Activated CD8-positive, alpha-beta T cell treated with anti-CD3 and anti-CD28 coated beads for 36 hours (primary cell): Measurements from ENCODE around the gene SMARCD3. TPM values are rescaled to one million over a fixed set of nuclear protein-coding genes. Genes with fewer than 3 reads are reported as not detected.

ENCODE experiments used
- ATAC-seq: fragments of 200-7000 bp; cut with Tn5 transposase; one replicate; pipeline ENCODE4 v1.10.0; 2021; ENCODE audit warnings: mild to moderate bottlenecking, moderate library complexity
- CTCF ChIA-PET: fragments of 350-600 bp; sonication (Branson Sonifier 250); formaldehyde crosslinking; loops from one replicate; lab custom pipeline; 2021; ENCODE audit warnings: antibody characterized with exemption; lab: Charles Lee
- POLR2A ChIA-PET: fragments of 350-600 bp; sonication (Branson Sonifier 250); formaldehyde crosslinking; loops from one replicate; lab custom pipeline; 2021; ENCODE audit warnings: antibody characterized with exemption; lab: Charles Lee
- DNase-seq: peaks from one replicate; pipeline ENCODE4 v3.0.0-alpha.2; 2020
- H3K27ac Mint-ChIP-seq: one replicate; pipeline ENCODE4 v1.8.0; 2021; ENCODE audit warnings: mild to moderate bottlenecking, mixed read lengths
- H3K27me3 Mint-ChIP-seq: one replicate; pipeline ENCODE4 v1.8.0; 2021; ENCODE audit warnings: mixed read lengths
- H3K36me3 Mint-ChIP-seq: one replicate; pipeline ENCODE4 v1.8.0; 2021; ENCODE audit warnings: low read depth, mixed read lengths
- H3K4me1 Mint-ChIP-seq: one replicate; pipeline ENCODE4 v1.8.0; 2021; ENCODE audit warnings: low read depth, mixed read lengths
- H3K4me3 Mint-ChIP-seq: one replicate; pipeline ENCODE4 v1.8.0; 2021; ENCODE audit warnings: mild to moderate bottlenecking, moderate library complexity, mixed read lengths
- H3K9me3 Mint-ChIP-seq: one replicate; pipeline ENCODE4 v1.8.0; 2021; ENCODE audit warnings: mixed read lengths
- CTCF ChIP-seq: fragments of 200-600 bp; IDR thresholded peaks from one replicate; pipeline ENCODE4 v1.8.0; 2022; ENCODE audit warnings: antibody characterized with exemption, mild to moderate bottlenecking
- intact Hi-C: fragments of 100-400 bp; cut with micrococcal nuclease; formaldehyde crosslinking; loops from one replicate; pipeline ENCODE4 v1.10.0; 2022
- total RNA-seq, 2 experiments: library from RNA; stranded (reverse); gene quantifications; one replicate each; pipeline ENCODE4 v1.2.3, GENCODE V29; 2021

Gene SMARCD3
- total RNA-seq, 2 experiments from 2014 or later, result 8.2 to 8.9 TPM

- Mint-ChIP-seq H3K36me3 (peaks cover 17% of the 10 kb centered on the region), H3K27ac (no peak overlapping the region), H3K27me3 (no peaks in the 10 kb centered on the region), H3K4me3 (no peak overlapping the region), H3K9me3 (no peaks in the 10 kb centered on the region), H3K4me1 (peaks cover 20% of the 10 kb centered on the region)
- ATAC-seq (no peak), DNase-seq (no peak)
- no peak for TF ChIP-seq CTCF
- intact Hi-C loops, result no loop called here
- POLR2A ChIA-PET, result interaction anchor here (1.0 to 5.7 kb wide), 2 partner anchors 12 to 17 kb away, joined by 3 to 22 read pairs; partner anchors contain the start of gene ABCF2
- CTCF ChIA-PET, result interaction anchor here (0.9 to 1.6 kb wide), 2 partner anchors 34 to 36 kb away, joined by 3 to 6 read pairs; no protein-coding TSS in a partner anchor
Observed at GRCh38 chr7:151209588-151209987, 38.9 kb downstream of the SMARCD3 start.

- TF ChIP-seq CTCF, result no peak
- Mint-ChIP-seq H3K4me1 (peaks cover 20% of the 10 kb centered on the region), H3K9me3 (no peaks in the 10 kb centered on the region), H3K4me3 (no peak overlapping the region), H3K36me3 (peaks cover 10% of the 10 kb centered on the region), H3K27me3 (no peaks in the 10 kb centered on the region), H3K27ac (no peak overlapping the region)
- intact Hi-C loops, result no loop called here
- ATAC-seq (no peak), DNase-seq (no peak)
- ChIA-PET CTCF (interaction anchor here (1.6 to 2.2 kb wide), 3 partner anchors 18 to 36 kb away, joined by 4 to 11 read pairs (median 6); partner anchors contain the start of gene ABCF2), POLR2A (interaction anchor here (1.0 to 5.7 kb wide), 2 partner anchors 18 to 36 kb away, joined by 3 to 22 read pairs; partner anchors contain the start of gene ABCF2)
Observed at GRCh38 chr7:151208253-151208862, 40.1 kb downstream of the SMARCD3 start.

GRCh38 chr7:151207804-151208203 is 40.7 kb downstream of the SMARCD3 start:
- peaks cover 20% of the 10 kb centered on the region for H3K4me1 Mint-ChIP-seq
- no peak overlapping the region for H3K4me3 Mint-ChIP-seq
- H3K36me3 Mint-ChIP-seq, result peaks cover 4% of the 10 kb centered on the region
- no peaks in the 10 kb centered on the region for H3K9me3 Mint-ChIP-seq
- no peak overlapping the region for H3K27ac Mint-ChIP-seq
- DNase-seq (no peak), ATAC-seq (no peak)
- H3K27me3 Mint-ChIP-seq, result no peaks in the 10 kb centered on the region
- POLR2A ChIA-PET, result interaction anchor here (1.0 to 5.7 kb wide), 2 partner anchors 19 to 36 kb away, joined by 3 to 22 read pairs; partner anchors contain the start of gene ABCF2
- no peak for TF ChIP-seq CTCF
- intact Hi-C loops, result no loop called here
- CTCF ChIA-PET, result interaction anchor here (1.6 to 2.2 kb wide), 2 partner anchors 19 to 36 kb away, joined by 4 to 11 read pairs; partner anchors contain the start of gene ABCF2

- no peak overlapping the region for H3K4me3 Mint-ChIP-seq
- H3K36me3 Mint-ChIP-seq, result peaks cover 4% of the 10 kb centered on the region
- CTCF ChIA-PET, result interaction anchor here (1.4 to 2.2 kb wide), 3 partner anchors 20 to 37 kb away, joined by 3 to 11 read pairs (median 4); partner anchors contain the start of gene ABCF2
- intact Hi-C loops, result no loop called here
- H3K27ac Mint-ChIP-seq, result no peak overlapping the region
- H3K27me3 Mint-ChIP-seq, result no peaks in the 10 kb centered on the region
- no peaks in the 10 kb centered on the region for H3K9me3 Mint-ChIP-seq
- POLR2A ChIA-PET, result interaction anchor here (1.1 to 5.7 kb wide), 2 partner anchors 8 to 19 kb away, joined by 4 to 22 read pairs; partner anchors contain the start of gene ABCF2
- ATAC-seq (peak; percentile 62), DNase-seq (no peak)
- no peak for TF ChIP-seq CTCF
- peaks cover 20% of the 10 kb centered on the region for H3K4me1 Mint-ChIP-seq
Observed at GRCh38 chr7:151207315-151207714, 41.2 kb downstream of the SMARCD3 start.

- H3K27me3 Mint-ChIP-seq, result no peaks in the 10 kb centered on the region
- H3K36me3 Mint-ChIP-seq, result peaks cover 2% of the 10 kb centered on the region
- peak overlapping the region; percentile 12 for H3K27ac Mint-ChIP-seq
- intact Hi-C loops, result no loop called here
- no peaks in the 10 kb centered on the region for H3K9me3 Mint-ChIP-seq
- peak; percentile 16 for DNase-seq
- ChIA-PET POLR2A (interaction anchor here (1.1 to 5.7 kb wide), 2 partner anchors 8 to 20 kb away, joined by 4 to 22 read pairs; partner anchors contain the start of gene ABCF2), CTCF (interaction anchor here (0.8 to 2.2 kb wide), 5 partner anchors 20 to 83 kb away, joined by 3 to 11 read pairs (median 3); partner anchors contain the start of genes ABCF2 and GBX1)
- TF ChIP-seq CTCF, result no peak
- H3K4me3 Mint-ChIP-seq, result no peak overlapping the region
- H3K4me1 Mint-ChIP-seq, result peaks cover 20% of the 10 kb centered on the region
- peak; percentile 64 for ATAC-seq
Observed at GRCh38 chr7:151206914-151207313, 41.6 kb downstream of the SMARCD3 start.
